Endothelial cell of umbilical vein (primary cell): ENCODE measurements around the gene MRPS18B. TPM values are rescaled to one million over a fixed set of nuclear protein-coding genes. Genes with fewer than 3 reads are reported as not detected.

ENCODE experiments used
- BruUV-seq: library from RNA; stranded (reverse); fragments of 400-500 nt; replicated peaks from 2 replicates; lab custom pipeline; 2021; lab: Mats Ljungman, UMichigan
- CTCF ChIA-PET: fragments of 300-600, 350-600 bp; sonication (Branson Sonifier 250); formaldehyde crosslinking; loops from one replicate; lab custom pipeline; 2021; ENCODE audit warnings: antibody characterized with exemption, inconsistent platforms; lab: Charles Lee
- POLR2A ChIA-PET: fragments of 300-600, 350-600 bp; sonication (Branson Sonifier 250); formaldehyde crosslinking; loops from one replicate; lab custom pipeline; 2021; ENCODE audit warnings: antibody characterized with exemption, inconsistent platforms; lab: Charles Lee
- DNase-seq: peaks from one replicate; pipeline ENCODE4 v3.0.0-alpha.2; 2011; ENCODE audit warnings: low read depth, low spot score
- FAIRE-seq: peaks from 2 replicates; lab custom pipeline; 2011; peaks lifted over from hg19 to GRCh38; lab: Jason Lieb, UNC
- H2AFZ ChIP-seq: 2 replicates; pipeline ENCODE4 v1.6.0; 2012; ENCODE audit warnings: low read depth, low read length, control low read depth, inconsistent platforms
- H3K27ac ChIP-seq: 2 replicates; pipeline ENCODE4 v1.5.1; 2011; ENCODE audit warnings: low read depth, mild to moderate bottlenecking, control low read depth, low read length, moderate library complexity; ENCODE audit not compliant: insufficient read depth
- H3K27me3 ChIP-seq, 2 experiments: 2 replicates each; pipeline versions ENCODE4 v1.6.0 to v1.6.1; 2011; ENCODE audit warnings: low read length in 2 of 2, mixed read lengths in 1 of 2; ENCODE audit not compliant: control insufficient read depth in 2 of 2, insufficient read depth in 2 of 2
- H3K36me3 ChIP-seq, 2 experiments: 2 replicates in 1 of 2; 3 replicates in 1 of 2; pipeline ENCODE4 v1.5.1; 2011; ENCODE audit warnings: low read length in 2 of 2, mild to moderate bottlenecking in 1 of 2, moderate library complexity in 1 of 2; ENCODE audit not compliant: control insufficient read depth in 2 of 2, insufficient read depth in 2 of 2; ENCODE audit errors: extremely low read depth in 1 of 2
- H3K4me1 ChIP-seq: 3 replicates; pipeline ENCODE4 v1.5.1; 2011; ENCODE audit warnings: mild to moderate bottlenecking, low read length; ENCODE audit not compliant: control insufficient read depth, insufficient read depth; ENCODE audit errors: extremely low read depth
- H3K4me2 ChIP-seq: 2 replicates; pipeline ENCODE4 v1.6.1; 2011; ENCODE audit warnings: low read length, control low read depth, mixed read lengths; ENCODE audit not compliant: insufficient read depth
- H3K4me3 ChIP-seq, 3 experiments: fragments of 200-600 bp in 1 of 3; sonication (generic), shearing (Covaris generic) in 1 of 3; replicated peaks in 1 of 3; 2 replicates each; pipeline ENCODE4 v1.5.1; 2011 to 2016; ENCODE audit warnings: control low read depth in 3 of 3, low read length in 3 of 3, mild to moderate bottlenecking in 2 of 3, inconsistent platforms in 1 of 3, low read depth in 1 of 3, moderate library complexity in 1 of 3; ENCODE audit not compliant: insufficient read depth in 1 of 3
- H3K79me2 ChIP-seq: 2 replicates; pipeline ENCODE4 v1.6.0; 2012; ENCODE audit warnings: low read length, inconsistent platforms; ENCODE audit not compliant: control insufficient read depth, insufficient read depth
- H3K9ac ChIP-seq: replicated peaks from 2 replicates; pipeline ENCODE3; 2011; ENCODE audit warnings: low read length, control low read depth; ENCODE audit not compliant: insufficient read depth; ENCODE audit errors: extremely low read depth
- H3K9me1 ChIP-seq: replicated peaks from 3 replicates; pipeline ENCODE4 v1.6.0; 2011; ENCODE audit warnings: mild to moderate bottlenecking, low read length; ENCODE audit not compliant: control insufficient read depth, insufficient read depth; ENCODE audit errors: extremely low read depth
- H3K9me3 ChIP-seq: replicated peaks from 2 replicates; pipeline ENCODE4 v1.5.1; 2012; ENCODE audit warnings: low read length, inconsistent platforms; ENCODE audit not compliant: control insufficient read depth, insufficient read depth
- H4K20me1 ChIP-seq: replicated peaks from 2 replicates; pipeline ENCODE3; 2011; ENCODE audit warnings: mild to moderate bottlenecking, low read length; ENCODE audit not compliant: control insufficient read depth, insufficient read depth; ENCODE audit errors: extremely low read depth
- CTCF ChIP-seq, 2 donors: IDR thresholded peaks; 1 replicate in 1 of 2; 2 replicates in 1 of 2; pipeline ENCODE4 v1.5.1; 2011; ENCODE audit warnings: low read length in 2 of 2, mild to moderate bottlenecking in 2 of 2, moderate library complexity in 2 of 2, control low read depth in 1 of 2, inconsistent platforms in 1 of 2, low read depth in 1 of 2; ENCODE audit not compliant: insufficient read depth in 1 of 2; ENCODE audit errors: extremely low read depth in 1 of 2
- EZH2 ChIP-seq: IDR thresholded peaks from 2 replicates; pipeline ENCODE4 v1.6.1; 2012; ENCODE audit warnings: borderline replicate concordance, low read depth, mild to moderate bottlenecking, moderate library complexity, low read length, inconsistent platforms; ENCODE audit not compliant: severe bottlenecking
- FOS ChIP-seq: IDR thresholded peaks from 2 replicates; pipeline ENCODE4 v1.6.1; 2011; ENCODE audit warnings: mild to moderate bottlenecking, low read length, moderate library complexity, borderline replicate concordance; ENCODE audit not compliant: insufficient read depth
- GATA2 ChIP-seq: IDR thresholded peaks from 2 replicates; pipeline ENCODE4 v1.7.0; 2011; ENCODE audit warnings: low read depth, mild to moderate bottlenecking, moderate library complexity, mixed read lengths, low read length; ENCODE audit not compliant: insufficient read length, insufficient read depth
- JUN ChIP-seq: IDR thresholded peaks from 2 replicates; pipeline ENCODE4 v1.6.1; 2011; ENCODE audit warnings: borderline replicate concordance, low read depth; ENCODE audit not compliant: insufficient read length, insufficient read depth
- MAX ChIP-seq: IDR thresholded peaks from 2 replicates; pipeline ENCODE4 v1.6.1; 2011; ENCODE audit not compliant: insufficient read depth, insufficient read length
- MYC ChIP-seq: IDR thresholded peaks from one replicate; pipeline ENCODE4 v1.6.1; 2011; ENCODE audit warnings: mild to moderate bottlenecking, low read depth, low read length
- POLR2A ChIP-seq: IDR thresholded peaks from 2 replicates; pipeline ENCODE4 v1.6.1; 2012; ENCODE audit warnings: low read depth, mild to moderate bottlenecking, control low read depth, low read length
- POLR2AphosphoS5 ChIP-seq: IDR thresholded peaks from 2 replicates; pipeline ENCODE4 v1.6.1; 2012; ENCODE audit warnings: low read depth, mild to moderate bottlenecking, control low read depth, low read length, moderate library complexity; ENCODE audit not compliant: insufficient read depth
- dilution Hi-C: fragments of 300-500 bp; cut with MboI; formaldehyde crosslinking; loops from one replicate; pipeline ENCODE4 v1.15.0; 2019; ENCODE audit warnings: low sequenced_read_pairs; ENCODE audit not compliant: extremely low pct_ligation_motif_present
- intact Hi-C: fragments of 100-400 bp; cut with micrococcal nuclease; formaldehyde crosslinking; loops from one replicate; pipeline ENCODE4 v1.10.0; 2022
- polyA plus RNA-seq, 4 experiments: library from polyadenylated mRNA; depleted of rRNA in 3 of 4; stranded (reverse) in 3 of 4; unstranded in 1 of 4; fragments of >200 nt; gene quantifications; 2 replicates each; pipeline versions ENCODE4 v1.2.1 to v1.2.3, GENCODE V29; 2011 to 2012; ENCODE audit warnings: missing spikeins in 1 of 4
- total RNA-seq: library from RNA; stranded (reverse); gene quantifications from 2 replicates; pipeline ENCODE4 v1.2.3, GENCODE V29; 2021

The MRPS18B gene
- total and polyA plus RNA-seq, 2 donors (not counting 3 experiments of a cell fraction or from before 2014, with no cell fraction given) = 32.6 to 49.1 TPM

GRCh38 chr6:30570740-30571074, 46.9 kb upstream of the MRPS18B start:
- DNase-seq (no peak), FAIRE-seq (no peak)
- Histone ChIP-seq H3K9ac (peak overlapping the region; percentile 90), H3K27me3 (no peaks in the 10 kb centered on the region), H3K4me3 (peak overlapping the region; percentile 54 to 86 (median 76)), H4K20me1 (no peaks in the 10 kb centered on the region), H3K79me2 (peaks cover 39% of the 10 kb centered on the region), H3K4me2 (peak overlapping the region; percentile 82), H3K9me3 (no peaks in the 10 kb centered on the region), H3K36me3 (no peaks in the 10 kb centered on the region), H3K27ac (peak overlapping the region; percentile 86), H3K4me1 (peaks cover 18% of the 10 kb centered on the region), H3K9me1 (no peaks in the 10 kb centered on the region), H2AFZ (peak overlapping the region; percentile 93)
- TF ChIP-seq MYC (no peak), EZH2 (no peak), GATA2 (no peak), POLR2AphosphoS5 (no peak), JUN (no peak), POLR2A (no peak), CTCF (IDR thresholded peaks at IDR 0.05; ENCODE audit: extremely low read depth in 1 of 2, insufficient read depth in 1 of 2, low read depth in 1 of 2, low read length in 2 of 2) (no peak), FOS (no peak), MAX (no peak)
- BruUV-seq = TSS peak; percentile 78
- dilution Hi-C loops (no loop called here), intact Hi-C loops (loop anchor here (1.0 kb wide), 4 partner anchors 14 to 87 kb away; partner anchors contain the start of genes GNL1, MRPS18B and PPP1R10)
- ChIA-PET CTCF (interaction anchor here (0.9 to 2.7 kb wide), 11 partner anchors 9 to 160 kb away, joined by 3 to 17 read pairs (median 7); partner anchors contain the start of genes DHX16 and PRR3), POLR2A (interaction anchor here (0.9 to 1.9 kb wide), 3 partner anchors 14 to 44 kb away, joined by 4 to 9 read pairs (median 6); partner anchors contain the start of genes GNL1 and PRR3)
